Stimulated activated CD4-positive, alpha-beta T cell treated with anti-CD3 and anti-CD28 coated beads, Interleukin-2, amount 100 ng/mL, for 24 hours (primary cell): ENCODE measurements around the gene PDS5A.
"Not testable (repeated sequence)": the region's sequence is repeated elsewhere in the genome, so short reads cannot be mapped to it uniquely, and the experiment has no call there.

ENCODE experiments used
- DNase-seq, 2 donors: peaks; one replicate each; pipeline ENCODE4 v3.0.0-alpha.2; 2020

Gene PDS5A

GRCh38 chr4:39963656-39964055 lies 14.1 kb downstream of the PDS5A start:
- no peak for DNase-seq

DNA sequence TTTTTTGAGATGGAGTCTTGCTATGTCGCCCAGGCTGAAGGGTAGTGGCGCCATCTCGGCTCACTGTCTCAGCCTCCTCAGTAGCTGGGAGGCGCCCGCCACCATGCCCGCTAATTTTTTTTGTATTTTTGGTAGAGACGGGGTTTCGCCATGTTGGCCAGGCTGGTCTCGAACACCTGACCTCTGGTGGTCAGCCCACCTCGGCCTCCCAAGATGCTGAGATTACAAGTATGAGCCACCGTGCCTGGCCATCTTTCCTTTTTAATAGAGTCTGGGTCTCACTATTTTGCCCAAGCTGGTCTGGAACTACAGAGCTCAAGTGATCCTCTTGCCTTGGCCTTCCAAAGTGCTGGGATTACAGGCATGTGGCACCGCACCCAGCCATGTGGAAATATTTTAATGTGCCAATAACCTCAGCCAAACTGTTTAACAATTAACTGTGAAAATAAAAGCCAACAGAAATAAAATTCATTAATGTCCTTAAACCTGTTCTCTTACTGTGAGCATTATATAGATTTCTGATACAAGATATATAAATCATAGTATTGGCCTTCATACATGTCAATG lies 16.3 kb downstream of the PDS5A start:
- DNase-seq: no peak

GRCh38 chr4:39950861-39951481 lies 26.7 kb downstream of the PDS5A start:
- no peak for DNase-seq

- no peak for DNase-seq
These were observed 29.7 kb downstream of the PDS5A start for GRCh38 chr4:39947963-39948362.

DNA sequence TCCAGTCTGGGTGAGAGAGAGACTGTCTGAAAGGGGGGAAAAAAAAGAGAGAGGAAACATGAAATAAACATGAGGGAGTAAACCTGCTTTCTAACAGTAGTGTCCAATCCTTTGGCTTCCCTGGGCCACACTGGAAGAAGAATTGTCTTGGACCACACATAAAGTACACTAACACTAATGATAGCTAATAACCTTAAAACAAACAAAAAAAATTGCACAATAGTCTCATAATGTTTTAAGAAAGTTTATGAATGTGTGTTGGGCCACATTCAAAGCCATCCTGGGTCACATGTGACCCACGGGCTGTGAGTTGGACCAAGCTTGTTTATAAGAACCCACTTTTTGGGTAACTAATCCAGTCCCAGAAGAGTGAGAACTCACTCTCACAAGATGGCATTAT lies 30.3 kb downstream of the PDS5A start:
- DNase-seq: no peak

GRCh38 chr4:39944245-39944644 lies 33.5 kb downstream of the PDS5A start:
- DNase-seq: not testable (repeated sequence)

DNA sequence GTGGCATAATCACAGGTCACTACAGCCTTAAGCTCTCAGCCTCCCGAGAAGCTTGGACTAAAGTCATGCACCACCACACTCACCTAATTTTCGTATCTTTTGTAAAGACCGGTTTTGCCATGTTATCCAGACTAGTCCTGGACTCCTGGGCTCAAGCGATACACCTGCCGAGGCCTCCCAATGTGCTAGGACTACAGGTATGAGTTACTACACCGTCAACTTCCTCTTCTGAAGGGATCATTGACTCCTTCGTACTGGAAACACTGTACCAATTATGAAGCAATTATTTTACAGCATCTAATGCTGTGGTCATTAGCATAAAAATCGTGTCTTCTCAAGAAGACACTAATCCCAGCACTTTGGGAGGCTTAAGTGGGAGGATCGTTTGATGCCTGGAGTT lies 35.2 kb downstream of the PDS5A start:
- no peak for DNase-seq

DNA sequence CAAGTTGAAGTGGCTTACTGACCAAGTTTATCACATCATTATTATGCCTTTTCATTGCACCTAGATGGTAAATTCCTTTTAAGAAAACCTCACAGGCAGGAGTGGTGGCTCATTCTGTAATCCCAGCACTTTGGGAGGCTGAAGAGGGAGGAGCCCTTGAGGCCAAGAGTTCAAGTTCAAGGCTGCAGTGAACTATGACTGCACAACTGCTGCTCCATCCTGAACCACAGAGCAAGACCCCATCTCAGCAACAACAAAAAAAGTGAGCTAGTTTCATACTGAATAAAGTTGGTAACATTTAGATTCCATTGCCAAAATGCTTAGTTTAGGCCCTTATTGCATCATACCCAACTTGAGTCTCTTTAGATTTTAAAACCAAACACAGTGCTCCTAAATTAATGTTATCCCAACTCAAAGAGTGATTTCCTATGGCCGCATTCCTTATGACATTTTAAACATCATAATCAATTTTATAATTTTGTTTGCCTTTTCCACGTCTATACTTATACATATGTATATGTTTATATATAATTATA lies 36.0 kb downstream of the PDS5A start:
- DNase-seq: no peak

GRCh38 chr4:39937683-39938268 lies 39.9 kb downstream of the PDS5A start:
- DNase-seq: no peak

- DNase-seq: no peak
These were observed 40.9 kb downstream of the PDS5A start for GRCh38 chr4:39936565-39937418.

DNA sequence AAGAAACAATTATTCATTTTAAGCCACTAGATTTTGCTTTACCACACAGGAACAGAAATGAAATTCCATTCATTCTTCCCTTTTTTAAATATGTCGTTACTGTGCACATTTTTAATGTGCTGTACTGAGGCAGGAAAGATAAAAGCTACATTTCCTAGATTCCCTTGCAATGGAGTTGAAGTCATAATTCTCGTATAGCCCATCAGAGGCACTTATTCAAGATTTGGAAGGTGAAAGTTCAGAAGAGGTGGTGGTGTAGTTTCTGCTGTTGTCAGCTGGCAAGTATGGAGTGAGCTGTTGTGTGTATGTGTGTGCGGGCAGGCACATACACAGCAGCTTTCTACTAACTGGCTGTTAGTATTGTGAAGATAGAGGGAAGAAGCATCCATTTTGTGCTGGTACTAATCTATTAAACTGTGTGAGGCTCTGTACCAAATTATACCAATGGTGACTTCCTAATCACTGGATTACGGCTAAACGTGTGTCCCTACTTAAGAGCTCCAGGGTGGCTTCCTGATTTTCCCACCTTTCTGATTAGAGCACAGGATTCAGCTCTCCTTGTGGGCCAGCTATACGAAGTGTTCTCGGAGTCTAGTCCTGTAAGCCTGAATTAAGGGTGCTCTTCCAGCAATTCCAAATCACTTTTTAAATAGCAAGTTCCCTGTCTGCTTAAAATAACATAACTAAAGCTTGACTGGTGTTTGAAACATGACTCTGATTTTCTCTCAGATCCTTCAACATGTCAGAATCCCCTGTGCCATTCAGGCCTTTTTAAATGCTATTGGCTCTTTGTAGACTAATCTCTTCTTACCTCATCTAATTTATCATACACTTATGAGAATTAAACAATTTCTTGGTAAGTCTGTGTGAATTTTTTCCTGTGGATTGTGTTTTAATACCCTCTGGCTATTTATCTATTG lies 43.8 kb downstream of the PDS5A start:
- DNase-seq: no peak

DNA sequence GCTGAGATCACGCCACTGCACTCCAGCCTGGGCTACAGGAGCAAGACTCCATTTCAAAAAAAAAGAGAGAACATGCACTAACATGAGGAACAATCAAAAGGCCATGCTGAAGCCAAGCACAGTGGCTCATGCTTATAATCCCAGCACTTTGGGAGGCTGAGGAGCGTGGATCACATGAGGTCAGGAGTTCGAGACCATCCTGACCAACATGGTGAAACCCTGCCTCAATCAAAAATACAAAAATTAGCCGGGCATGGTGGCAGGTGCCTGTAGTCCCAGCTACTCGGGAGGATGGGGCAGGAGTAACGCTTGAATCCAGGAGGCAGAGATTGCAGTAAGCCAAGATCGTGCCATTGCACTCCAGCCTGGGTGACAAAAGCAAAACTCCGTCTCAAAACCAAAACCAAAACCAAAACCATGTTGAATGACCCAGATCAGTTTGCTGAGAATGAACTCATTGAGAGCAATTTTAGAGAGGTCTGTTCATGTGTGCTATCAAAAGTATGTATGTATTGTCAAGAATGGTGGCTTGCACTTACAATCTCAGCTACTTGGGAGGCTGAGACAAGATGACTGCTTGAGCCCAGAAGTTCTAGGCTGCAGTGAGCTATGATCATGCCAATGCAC lies 44.8 kb downstream of the PDS5A start:
- DNase-seq: no peak

GRCh38 chr4:39931441-39931901 lies 46.2 kb downstream of the PDS5A start:
- DNase-seq: no peak

GRCh38 chr4:39928538-39928937 lies 49.2 kb downstream of the PDS5A start:
- DNase-seq: no peak

DNA sequence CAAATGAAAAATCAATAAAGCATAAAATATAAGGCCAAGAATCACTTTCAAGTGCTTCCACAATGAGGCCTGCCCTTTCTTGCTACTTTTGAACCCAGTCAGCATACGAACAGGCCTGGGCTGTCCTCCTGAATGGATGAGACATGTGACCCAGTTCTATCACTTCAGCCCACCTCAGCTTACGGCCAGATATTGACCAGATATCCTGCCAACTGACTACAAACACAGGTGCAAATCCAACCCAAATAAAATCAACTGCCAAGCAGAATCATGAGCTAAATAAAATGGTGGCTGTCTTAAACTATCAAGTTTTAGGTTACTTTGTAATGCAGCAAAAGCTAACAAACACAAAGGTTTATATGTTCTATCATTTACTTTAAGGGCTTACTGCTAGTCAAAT lies 53.7 kb downstream of the PDS5A start:
- DNase-seq: no peak

- no peak for DNase-seq
These were observed 55.3 kb downstream of the PDS5A start for GRCh38 chr4:39922399-39922798.

DNA sequence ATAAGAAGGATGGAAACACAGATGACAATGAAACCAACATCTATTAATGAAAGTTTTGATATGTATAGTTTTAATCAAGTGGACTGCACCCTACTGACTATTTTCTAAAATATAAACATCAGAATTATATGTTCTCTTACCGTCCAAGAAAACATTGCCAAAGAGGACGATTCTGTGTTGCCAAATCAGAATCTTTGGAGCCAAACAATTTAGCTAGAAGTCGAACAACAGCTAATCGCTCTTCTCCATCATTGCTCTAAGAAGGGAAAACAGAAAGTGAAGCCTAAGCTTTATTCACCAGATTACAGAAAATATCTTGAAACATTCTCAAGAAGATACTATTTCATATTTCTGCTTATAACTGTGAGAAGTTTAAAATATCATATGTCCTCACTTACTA lies 64.2 kb downstream of the PDS5A start:
- no peak for DNase-seq

GRCh38 chr4:39910064-39910463 lies 67.6 kb downstream of the PDS5A start:
- no peak for DNase-seq

GRCh38 chr4:39908284-39908683 lies 69.4 kb downstream of the PDS5A start:
- DNase-seq: no peak

GRCh38 chr4:39905656-39906055 lies 72.1 kb downstream of the PDS5A start:
- no peak for DNase-seq

DNA sequence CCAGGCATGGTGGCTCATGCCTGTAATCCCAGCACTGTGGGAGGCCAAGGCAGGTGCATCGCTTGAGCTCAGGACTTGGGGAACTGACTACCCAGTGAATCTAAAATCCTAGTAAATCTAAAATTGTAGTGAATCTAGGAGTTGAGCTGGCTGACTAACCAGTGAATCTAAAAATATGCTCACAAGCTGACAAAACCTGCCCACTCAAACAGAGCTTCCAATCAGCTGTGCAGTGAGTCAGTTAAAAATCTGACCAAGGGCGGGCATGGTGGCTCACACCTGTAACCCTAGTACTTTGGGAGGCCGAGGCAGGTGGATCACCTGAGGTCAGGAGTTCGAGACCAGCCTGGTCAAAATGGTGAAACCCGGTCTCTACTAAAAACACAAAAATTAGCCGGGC lies 72.7 kb downstream of the PDS5A start:
- DNase-seq: not testable (repeated sequence)

DNA sequence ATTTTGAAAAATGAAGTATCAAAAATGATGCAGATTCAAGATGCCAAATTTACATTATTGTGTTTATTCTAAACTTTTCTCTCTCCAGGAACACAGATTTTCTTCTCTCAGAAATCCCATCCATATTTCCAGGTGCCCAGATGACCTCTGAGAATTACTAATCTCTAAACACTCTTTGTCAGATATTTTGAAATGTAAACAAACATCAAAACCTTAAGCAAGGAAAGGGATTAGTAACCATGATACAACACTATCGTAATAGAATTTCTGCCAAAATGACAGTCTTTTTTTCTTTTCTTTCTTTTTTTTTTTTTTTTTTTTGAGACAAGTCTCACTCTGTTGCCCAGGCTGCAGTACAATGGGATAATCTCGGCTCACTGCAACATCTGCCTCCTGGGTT lies 76.7 kb downstream of the PDS5A start:
- DNase-seq: no peak
